Effector memory CD4-positive, alpha-beta T cell (primary cell): ENCODE data around the gene DDTL.
"Not testable (repeated sequence)": the region's sequence is repeated elsewhere in the genome, so short reads cannot be mapped to it uniquely, and the experiment has no call there.

Source experiments
- DNase-seq, 3 donors: peaks; one replicate each; pipeline ENCODE4 v3.0.0-alpha.2; 2020
- H3K27ac ChIP-seq: 2 replicates; pipeline ENCODE4 v1.7.0; 2013; ENCODE audit warnings: mild to moderate bottlenecking, low read length, moderate library complexity; ENCODE audit not compliant: insufficient read depth, poor library complexity, severe bottlenecking
- H3K27me3 ChIP-seq: replicated peaks from 2 replicates; pipeline ENCODE4 v1.7.0; 2013; ENCODE audit warnings: mild to moderate bottlenecking, low read length; ENCODE audit not compliant: insufficient read depth, control insufficient read depth, poor library complexity, severe bottlenecking
- H3K36me3 ChIP-seq: 2 replicates; pipeline ENCODE4 v1.7.0; 2013; ENCODE audit warnings: mild to moderate bottlenecking, low read length, moderate library complexity; ENCODE audit not compliant: control insufficient read depth, insufficient read depth
- H3K4me1 ChIP-seq: 2 replicates; pipeline ENCODE4 v1.7.0; 2013; ENCODE audit warnings: low read length, mild to moderate bottlenecking; ENCODE audit not compliant: control insufficient read depth, insufficient read depth, poor library complexity, severe bottlenecking
- H3K4me3 ChIP-seq: 2 replicates; pipeline ENCODE4 v1.7.0; 2013; ENCODE audit warnings: low read length, low read depth, mild to moderate bottlenecking; ENCODE audit not compliant: insufficient read depth, poor library complexity, severe bottlenecking
- H3K9me3 ChIP-seq: 2 replicates; pipeline ENCODE4 v1.7.0; 2013; ENCODE audit warnings: mild to moderate bottlenecking, low read length, moderate library complexity; ENCODE audit not compliant: control insufficient read depth
- total RNA-seq, 3 donors: gene quantifications; one replicate each; lab custom pipeline; 2026; lab: John Stamatoyannopoulos, UW

The DDTL gene
- 0.17 to 2.5 (median 0.96) reads per million in 3 donors for total RNA-seq

DNA sequence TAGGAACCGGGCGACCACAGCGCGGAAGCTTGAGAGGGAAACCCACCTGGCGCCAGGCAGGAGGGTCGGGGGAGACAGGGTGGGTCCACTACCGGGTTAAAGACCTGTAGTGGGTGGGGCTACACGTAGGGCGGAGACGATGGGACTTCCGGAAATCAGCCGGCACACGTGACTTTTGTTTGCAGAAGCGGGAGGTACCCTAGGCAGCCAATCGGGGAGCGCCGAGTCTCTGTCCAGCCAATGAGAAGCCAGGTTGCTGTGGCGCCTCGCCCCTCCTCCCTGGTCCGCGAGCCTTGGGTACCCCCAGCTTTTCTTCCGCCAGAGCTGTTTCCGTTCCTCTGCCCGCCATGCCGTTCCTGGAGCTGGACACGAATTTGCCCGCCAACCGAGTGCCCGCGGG, at the start of gene DDTL:
Gene DDTL (plus strand): TSS at position 321 of the 400 bp plus-strand sequence. CDS start 27 bp downstream, at position 348.
- DNase-seq, H3K4me3 ChIP-seq, H3K9me3 ChIP-seq, H3K27me3 ChIP-seq, H3K4me1 ChIP-seq, H3K27ac ChIP-seq: not testable (repeated sequence)
- H3K36me3 ChIP-seq, result peaks cover 24% of the 10 kb centered on the region

DNA sequence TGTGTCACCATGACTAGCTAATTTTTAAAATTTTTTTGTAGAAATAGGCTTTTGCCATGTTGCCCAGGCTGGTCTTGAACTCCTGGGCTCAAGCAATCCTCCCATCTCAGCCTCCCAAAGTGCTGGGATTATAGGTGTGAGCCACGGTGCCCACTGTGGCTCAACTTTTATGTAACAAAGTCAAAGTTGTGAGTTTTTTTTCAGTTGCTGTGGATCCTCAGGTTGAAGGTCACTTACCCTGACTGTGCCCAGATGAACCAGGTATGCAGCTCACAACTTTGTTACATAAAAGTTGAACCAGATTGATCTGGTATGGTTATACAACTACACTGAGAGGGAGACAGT, 46.4 kb upstream of the DDTL start:
- not testable (repeated sequence) for H3K9me3 ChIP-seq, H3K27me3 ChIP-seq, H3K36me3 ChIP-seq, DNase-seq, H3K27ac ChIP-seq, H3K4me1 ChIP-seq, H3K4me3 ChIP-seq

DNA sequence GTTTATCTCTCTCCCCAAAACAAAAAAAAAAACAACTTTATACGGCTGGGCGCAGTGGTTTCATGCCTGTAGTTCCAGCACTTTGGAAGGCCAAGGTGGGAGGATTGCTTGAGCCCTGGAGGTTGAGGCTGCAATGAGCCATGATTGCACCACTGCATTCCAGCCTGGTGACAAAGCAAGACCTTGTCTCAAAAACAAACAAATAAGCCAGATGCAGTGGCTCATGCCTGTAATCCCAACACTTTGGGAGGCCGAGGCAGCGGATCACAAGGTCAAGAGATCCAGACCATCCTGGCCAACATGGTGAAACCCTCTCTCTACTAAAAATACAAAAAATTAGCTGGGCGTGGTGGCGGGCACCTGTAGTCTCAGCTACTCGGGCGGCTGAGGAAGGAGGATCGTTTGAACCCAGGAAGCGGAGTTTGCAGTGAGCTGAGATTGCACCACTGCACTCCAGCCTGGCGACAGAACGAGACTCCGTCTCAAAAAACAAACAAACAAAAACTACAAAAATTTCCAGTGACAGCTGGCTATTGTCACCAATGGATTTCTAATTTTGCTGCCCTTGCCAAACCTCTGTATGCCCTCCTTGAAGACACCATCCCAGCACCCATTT, 45.0 kb upstream of the DDTL start:
- H3K27ac ChIP-seq, H3K4me1 ChIP-seq, H3K4me3 ChIP-seq, H3K27me3 ChIP-seq, H3K36me3 ChIP-seq, H3K9me3 ChIP-seq, DNase-seq: not testable (repeated sequence)

DNA sequence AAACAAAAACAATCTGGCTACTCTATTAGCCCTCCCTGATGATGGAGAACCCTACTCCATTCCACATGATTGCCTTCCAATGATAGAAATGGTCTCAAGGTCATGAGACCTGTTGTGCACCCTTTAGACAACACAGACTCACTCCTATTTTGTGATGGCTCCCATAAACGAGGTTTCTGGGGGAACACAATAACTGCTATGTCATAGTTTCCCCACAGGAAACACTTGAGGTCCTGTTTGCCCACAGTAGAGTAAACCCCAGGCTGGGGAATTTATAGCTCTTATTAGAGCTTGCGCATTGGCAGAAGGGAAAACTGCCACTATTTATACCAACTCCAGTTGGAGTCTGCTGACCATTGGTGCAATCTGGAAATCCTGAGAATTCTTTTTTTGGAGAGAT, 43.8 kb upstream of the DDTL start:
- Histone ChIP-seq H3K36me3 (peaks cover 10% of the 10 kb centered on the region), H3K9me3 (no peaks in the 10 kb centered on the region), H3K4me1 (no peaks in the 10 kb centered on the region), H3K27me3 (no peaks in the 10 kb centered on the region), H3K27ac (no peak overlapping the region), H3K4me3 (no peak overlapping the region)
- no peak for DNase-seq

DNA sequence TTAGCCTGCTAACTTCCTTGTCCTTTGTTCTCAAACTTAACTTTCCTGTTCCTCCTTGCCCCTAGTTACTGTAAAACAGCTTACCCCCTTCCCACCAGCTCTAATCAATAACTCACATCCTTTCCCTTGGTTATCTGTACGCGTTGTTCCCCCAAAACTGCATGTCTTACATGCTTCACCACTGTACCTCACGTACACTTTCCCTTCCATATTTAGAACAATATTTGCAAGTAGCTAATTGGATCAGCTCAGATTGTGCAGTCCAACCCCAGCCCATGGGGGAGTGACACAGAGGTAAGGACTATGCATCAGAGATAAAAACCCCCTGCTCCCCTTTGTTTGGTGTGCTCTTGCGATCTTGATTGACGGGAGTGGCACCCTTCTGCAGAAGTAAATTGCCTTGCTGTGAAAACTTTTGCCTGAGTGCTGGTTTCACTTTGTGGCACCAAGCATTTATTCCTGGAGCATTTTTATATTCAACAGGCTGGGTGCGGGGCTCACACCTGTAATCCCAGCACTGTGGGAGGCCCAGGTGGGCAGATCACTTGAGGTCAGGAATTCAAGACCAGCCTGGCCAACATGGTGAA, 41.6 kb upstream of the DDTL start:
- peaks cover 10% of the 10 kb centered on the region for H3K36me3 ChIP-seq
- no peak overlapping the region for H3K4me3 ChIP-seq
- DNase-seq, result no peak

DNA sequence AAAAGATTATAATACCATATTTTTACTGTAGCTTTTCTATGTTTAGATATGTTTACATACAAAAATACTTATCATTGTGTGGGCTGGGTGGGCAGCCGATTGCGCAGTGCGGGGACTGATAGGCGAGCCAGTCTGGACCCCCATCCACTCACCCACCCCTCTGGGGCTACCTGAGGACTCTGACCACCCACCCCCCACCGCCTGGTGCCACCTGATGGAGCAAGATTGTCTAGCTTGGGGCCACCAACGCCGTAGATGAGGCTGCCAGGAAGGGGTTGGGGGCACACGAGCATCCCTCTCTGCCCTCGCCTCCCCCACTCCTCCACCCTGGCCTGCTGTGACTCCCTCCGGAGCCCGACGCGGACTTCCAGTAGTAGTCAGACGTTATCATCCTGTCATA, 40.1 kb upstream of the DDTL start:
- Histone ChIP-seq H3K27ac (no peak overlapping the region), H3K4me3 (no peak overlapping the region), H3K36me3 (peaks cover 10% of the 10 kb centered on the region), H3K9me3 (no peaks in the 10 kb centered on the region), H3K4me1 (no peaks in the 10 kb centered on the region), H3K27me3 (no peaks in the 10 kb centered on the region)
- no peak for DNase-seq

More for the DNA sequence above, 41.6 kb upstream of the DDTL start:
- Histone ChIP-seq H3K27me3 (no peaks in the 10 kb centered on the region), H3K4me1 (no peaks in the 10 kb centered on the region), H3K9me3 (no peaks in the 10 kb centered on the region), H3K27ac (no peak overlapping the region)

DNA sequence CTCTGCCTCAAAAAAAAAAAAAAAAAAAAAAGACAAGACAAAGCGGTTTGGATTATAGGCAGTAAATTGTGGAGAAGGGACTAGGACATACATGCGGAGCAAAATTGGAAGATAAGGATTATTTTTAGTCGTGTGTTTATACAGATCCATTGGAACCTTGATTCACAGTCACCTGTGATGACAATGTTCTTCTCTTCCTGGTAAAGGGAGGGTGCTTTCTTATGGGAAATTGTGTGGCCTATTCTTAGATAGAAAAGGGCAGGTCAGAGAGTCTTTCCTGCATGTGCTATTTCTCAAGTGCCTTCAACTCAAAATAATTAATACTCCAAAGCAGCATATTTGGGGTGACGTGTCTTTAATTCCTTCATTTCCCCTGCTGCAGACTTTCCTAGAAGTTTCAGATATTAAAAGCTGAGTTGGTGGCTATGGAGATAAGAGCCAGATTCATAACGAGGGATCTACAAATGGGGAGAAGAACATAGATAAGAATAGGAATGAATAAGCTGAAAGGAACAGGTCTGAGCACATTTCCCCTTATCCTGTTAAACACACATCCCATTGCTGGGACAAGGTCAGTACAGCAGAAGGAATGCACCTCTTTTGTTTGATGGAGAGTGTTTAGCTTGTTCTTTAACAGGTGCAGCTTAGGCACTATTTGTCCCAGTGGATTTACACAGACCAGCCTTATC, 28.2 kb upstream of the DDTL start:
- no peaks in the 10 kb centered on the region for H3K4me1 ChIP-seq
- DNase-seq, result no peak
- no peaks in the 10 kb centered on the region for H3K36me3 ChIP-seq
- H3K9me3 ChIP-seq, result no peaks in the 10 kb centered on the region
- H3K27me3 ChIP-seq, result no peaks in the 10 kb centered on the region
- no peak overlapping the region for H3K27ac ChIP-seq
- H3K4me3 ChIP-seq, result no peak overlapping the region

DNA sequence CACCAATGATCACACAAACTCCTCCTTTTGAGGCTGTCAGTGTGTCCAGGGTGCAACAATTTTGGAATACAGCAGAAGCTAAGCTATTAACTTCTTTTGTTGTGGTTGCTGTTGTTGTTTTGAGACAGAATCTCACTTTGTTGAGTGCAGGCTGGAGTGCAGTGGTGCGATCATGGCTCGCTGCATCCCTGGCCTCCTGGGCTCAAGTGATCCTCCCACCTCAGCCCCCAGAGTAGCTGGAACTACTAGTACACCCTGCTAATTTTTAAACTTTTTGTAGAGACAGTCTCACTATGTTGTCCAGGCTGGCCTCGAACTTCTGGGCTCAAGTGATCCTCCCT, 27.7 kb upstream of the DDTL start:
- Histone ChIP-seq H3K27me3 (no peaks in the 10 kb centered on the region), H3K9me3 (no peaks in the 10 kb centered on the region), H3K27ac (no peak overlapping the region), H3K4me1 (no peaks in the 10 kb centered on the region), H3K4me3 (no peak overlapping the region), H3K36me3 (no peaks in the 10 kb centered on the region)
- no peak for DNase-seq

DNA sequence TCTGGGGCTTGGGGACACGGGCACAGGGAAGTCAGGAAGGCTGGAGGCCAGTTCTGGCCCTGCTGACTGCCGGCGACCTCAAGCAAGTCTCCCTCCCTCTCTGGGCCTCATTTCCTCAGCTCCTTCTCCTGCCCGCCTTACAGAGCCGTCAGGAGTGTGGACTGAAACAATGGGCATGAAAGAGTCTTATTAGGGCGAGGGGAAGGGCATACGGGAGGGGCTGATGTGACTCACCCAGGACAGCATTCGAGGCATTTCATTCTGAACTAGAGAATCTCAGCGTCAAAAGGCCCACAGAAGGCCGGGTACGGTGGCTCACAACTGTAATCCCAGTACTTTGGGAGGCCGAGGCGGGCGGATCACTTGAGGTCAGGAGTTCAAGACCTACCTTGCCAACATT, 26.5 kb upstream of the DDTL start:
- H3K4me3 ChIP-seq, DNase-seq, H3K36me3 ChIP-seq, H3K4me1 ChIP-seq, H3K27me3 ChIP-seq, H3K27ac ChIP-seq, H3K9me3 ChIP-seq: not testable (repeated sequence)

DNA sequence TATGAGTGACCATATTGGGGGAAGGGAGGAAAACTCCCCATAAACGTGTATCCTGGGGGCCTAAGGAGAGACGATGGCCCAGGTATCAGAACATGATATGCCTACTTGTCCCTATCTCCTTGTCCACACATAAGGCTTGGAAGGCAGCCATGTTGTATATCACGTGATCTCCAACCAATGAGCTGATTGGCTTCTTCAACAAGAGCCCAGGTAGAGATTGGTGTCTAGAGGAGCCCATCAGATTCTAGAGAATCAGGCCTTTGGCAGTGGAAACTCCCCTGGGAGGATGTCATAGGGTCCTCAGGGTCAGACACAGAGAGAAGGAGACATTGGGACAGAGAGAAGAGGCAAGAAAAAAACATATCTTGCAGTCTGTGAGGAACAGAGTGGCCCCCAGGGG, 19.3 kb upstream of the DDTL start:
- H3K4me1 ChIP-seq, H3K27ac ChIP-seq, DNase-seq, H3K27me3 ChIP-seq, H3K4me3 ChIP-seq, H3K9me3 ChIP-seq, H3K36me3 ChIP-seq: not testable (repeated sequence)
